ENCODE measurements around the gene WDR93.

The WDR93 gene

DNA sequence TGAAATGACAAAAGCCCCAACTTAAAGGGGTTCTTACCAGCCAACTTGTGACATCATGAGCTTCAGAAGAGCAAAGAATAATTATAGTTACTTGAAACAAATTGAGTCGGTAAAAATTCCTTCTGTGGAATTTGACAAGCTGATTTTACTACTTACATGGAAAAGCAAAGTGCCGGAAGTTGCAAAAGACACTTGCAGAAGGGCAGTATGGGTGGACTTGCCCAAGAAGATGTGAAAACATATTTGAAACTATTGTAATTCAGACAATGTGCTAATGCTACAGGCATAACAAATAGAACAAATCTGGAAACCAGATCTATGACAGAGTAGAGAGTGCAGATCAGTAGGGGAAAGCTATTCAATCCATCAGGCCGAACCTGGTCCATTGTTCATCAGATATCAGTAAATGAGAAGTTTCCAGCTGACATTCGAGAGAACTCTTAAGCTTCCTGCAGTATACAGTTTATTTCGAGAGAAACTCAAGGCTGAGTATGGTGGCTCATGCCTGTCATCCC is 32.9 kb upstream of the WDR93 start:
- no peaks in the 10 kb centered on the region for H3K9me3 ChIP-seq (replicated peaks; ENCODE audit: insufficient read depth, low read length)

DNA sequence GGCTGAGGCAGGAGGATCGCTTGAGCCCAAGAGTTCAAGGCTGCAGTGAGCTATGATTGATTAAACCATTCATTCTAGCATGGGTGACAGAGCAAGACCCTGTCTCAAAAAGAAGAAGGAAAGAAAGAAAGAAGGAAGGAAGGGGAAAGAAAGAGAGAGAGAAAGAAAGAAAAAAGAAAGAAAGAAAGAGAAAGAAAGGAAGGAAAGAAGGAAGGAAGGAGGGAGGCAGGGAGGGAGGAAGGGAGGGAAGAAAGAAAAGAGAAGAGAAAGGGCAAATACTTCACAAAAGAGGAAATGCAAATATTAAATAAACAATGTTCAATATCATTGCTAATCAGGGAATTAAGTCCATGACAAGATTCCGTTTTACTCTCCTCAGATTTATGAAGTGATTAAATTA is 31.3 kb upstream of the WDR93 start:
- Histone ChIP-seq H3F3A (ENCODE audit: insufficient read depth, low read length) (peaks cover 11% of the 10 kb centered on the region), H3K4me1 (ENCODE audit: low read length) (peaks cover 13% of the 10 kb centered on the region), H2AFZ (ENCODE audit: low read length) (no peak overlapping the region), H3K27me3 (replicated peaks; ENCODE audit: insufficient read depth, low read length) (no peaks in the 10 kb centered on the region), H3K79me2 (ENCODE audit: low read length) (no peaks in the 10 kb centered on the region), H3K9me2 (replicated peaks; ENCODE audit: insufficient read depth, low read length) (no peaks in the 10 kb centered on the region), H3K9ac (ENCODE audit: low read length) (no peak overlapping the region), H3K36me3 (replicated peaks; ENCODE audit: insufficient read depth, low read length) (no peaks in the 10 kb centered on the region), H3K4me2 (ENCODE audit: low read depth, low read length) (no peak overlapping the region), H3K27ac (ENCODE audit: low read length) (no peak overlapping the region), H4K20me1 (ENCODE audit: insufficient read depth, low read length) (no peaks in the 10 kb centered on the region), H3K4me3 (ENCODE audit: low read length) (no peak overlapping the region), H3K9me3 (replicated peaks; ENCODE audit: insufficient read depth, low read length) (no peaks in the 10 kb centered on the region)
- TF ChIP-seq, protein P1, sequence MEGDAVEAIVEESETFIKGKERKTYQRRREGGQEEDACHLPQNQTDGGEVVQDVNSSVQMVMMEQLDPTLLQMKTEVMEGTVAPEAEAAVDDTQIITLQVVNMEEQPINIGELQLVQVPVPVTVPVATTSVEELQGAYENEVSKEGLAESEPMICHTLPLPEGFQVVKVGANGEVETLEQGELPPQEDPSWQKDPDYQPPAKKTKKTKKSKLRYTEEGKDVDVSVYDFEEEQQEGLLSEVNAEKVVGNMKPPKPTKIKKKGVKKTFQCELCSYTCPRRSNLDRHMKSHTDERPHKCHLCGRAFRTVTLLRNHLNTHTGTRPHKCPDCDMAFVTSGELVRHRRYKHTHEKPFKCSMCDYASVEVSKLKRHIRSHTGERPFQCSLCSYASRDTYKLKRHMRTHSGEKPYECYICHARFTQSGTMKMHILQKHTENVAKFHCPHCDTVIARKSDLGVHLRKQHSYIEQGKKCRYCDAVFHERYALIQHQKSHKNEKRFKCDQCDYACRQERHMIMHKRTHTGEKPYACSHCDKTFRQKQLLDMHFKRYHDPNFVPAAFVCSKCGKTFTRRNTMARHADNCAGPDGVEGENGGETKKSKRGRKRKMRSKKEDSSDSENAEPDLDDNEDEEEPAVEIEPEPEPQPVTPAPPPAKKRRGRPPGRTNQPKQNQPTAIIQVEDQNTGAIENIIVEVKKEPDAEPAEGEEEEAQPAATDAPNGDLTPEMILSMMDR (IDR thresholded peaks at IDR 0.05; ENCODE audit: low read length): no peak
- TF ChIP-seq EZH2phosphoT487 (IDR thresholded peaks at IDR 0.05; ENCODE audit: low read length) (no peak), EZH2 (optimal IDR thresholded peaks at IDR 0.05; ENCODE audit: low read depth, low read length) (no peak)
- no peak for DNase-seq

More for the DNA sequence above, 32.9 kb upstream of the WDR93 start:
- H3K4me2 ChIP-seq (ENCODE audit: low read depth, low read length): no peak overlapping the region
- DNase-seq: no peak
- H3K4me1 ChIP-seq (ENCODE audit: low read length): peaks cover 13% of the 10 kb centered on the region
- H3K4me3 ChIP-seq (ENCODE audit: low read length): no peak overlapping the region
- no peak overlapping the region for H3K27ac ChIP-seq (ENCODE audit: low read length)
- H3K36me3 ChIP-seq (replicated peaks; ENCODE audit: insufficient read depth, low read length): no peaks in the 10 kb centered on the region
- no peaks in the 10 kb centered on the region for H3K79me2 ChIP-seq (ENCODE audit: low read length)
- no peak overlapping the region for H2AFZ ChIP-seq (ENCODE audit: low read length)
- no peak overlapping the region for H3K9ac ChIP-seq (ENCODE audit: low read length)
- no peaks in the 10 kb centered on the region for H3K9me2 ChIP-seq (replicated peaks; ENCODE audit: insufficient read depth, low read length)
- peaks cover 11% of the 10 kb centered on the region for H3F3A ChIP-seq (ENCODE audit: insufficient read depth, low read length)
- H3K27me3 ChIP-seq (replicated peaks; ENCODE audit: insufficient read depth, low read length): no peaks in the 10 kb centered on the region
- H4K20me1 ChIP-seq (ENCODE audit: insufficient read depth, low read length): no peaks in the 10 kb centered on the region
- TF ChIP-seq EZH2 (optimal IDR thresholded peaks at IDR 0.05; ENCODE audit: low read depth, low read length): no peak
- TF ChIP-seq, protein P1 (IDR thresholded peaks at IDR 0.05; ENCODE audit: low read length): no peak
- no peak for TF ChIP-seq EZH2phosphoT487 (IDR thresholded peaks at IDR 0.05; ENCODE audit: low read length)

DNA sequence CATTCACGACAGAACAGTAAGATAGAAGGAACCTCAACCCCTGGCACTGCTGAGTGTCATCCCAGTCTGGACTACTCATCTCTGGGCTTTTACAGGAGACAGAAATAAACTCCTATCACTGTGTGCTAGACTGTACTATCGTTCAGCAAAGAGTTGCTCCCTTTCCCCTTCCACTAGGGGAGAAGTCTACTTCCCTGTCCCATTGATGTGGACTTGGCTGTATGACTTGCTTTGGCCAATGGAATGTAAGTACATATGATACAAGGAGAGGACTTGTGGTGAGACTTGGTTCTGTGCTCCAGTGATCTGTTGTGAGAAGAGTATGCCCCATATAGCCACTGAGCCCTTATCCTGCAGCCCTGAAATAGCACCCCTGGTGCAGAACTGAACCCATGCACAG is 30.1 kb upstream of the WDR93 start:
- Histone ChIP-seq H3K9ac (ENCODE audit: low read length) (no peak overlapping the region), H3K4me1 (ENCODE audit: low read length) (peaks cover 12% of the 10 kb centered on the region), H3K27ac (ENCODE audit: low read length) (no peak overlapping the region), H3K4me2 (ENCODE audit: low read depth, low read length) (no peak overlapping the region), H3F3A (ENCODE audit: insufficient read depth, low read length) (peaks cover 10% of the 10 kb centered on the region), H3K79me2 (ENCODE audit: low read length) (no peaks in the 10 kb centered on the region), H3K36me3 (replicated peaks; ENCODE audit: insufficient read depth, low read length) (no peaks in the 10 kb centered on the region), H3K9me3 (replicated peaks; ENCODE audit: insufficient read depth, low read length) (no peaks in the 10 kb centered on the region), H3K9me2 (replicated peaks; ENCODE audit: insufficient read depth, low read length) (no peaks in the 10 kb centered on the region), H3K4me3 (ENCODE audit: low read length) (no peak overlapping the region), H4K20me1 (ENCODE audit: insufficient read depth, low read length) (no peaks in the 10 kb centered on the region), H2AFZ (ENCODE audit: low read length) (no peak overlapping the region), H3K27me3 (replicated peaks; ENCODE audit: insufficient read depth, low read length) (peaks cover 5% of the 10 kb centered on the region; the same call in 1 of the 2 replicates)
- no peak for TF ChIP-seq EZH2 (optimal IDR thresholded peaks at IDR 0.05; ENCODE audit: low read depth, low read length)
- TF ChIP-seq EZH2phosphoT487 (IDR thresholded peaks at IDR 0.05; ENCODE audit: low read length): no peak
- DNase-seq: no peak

DNA sequence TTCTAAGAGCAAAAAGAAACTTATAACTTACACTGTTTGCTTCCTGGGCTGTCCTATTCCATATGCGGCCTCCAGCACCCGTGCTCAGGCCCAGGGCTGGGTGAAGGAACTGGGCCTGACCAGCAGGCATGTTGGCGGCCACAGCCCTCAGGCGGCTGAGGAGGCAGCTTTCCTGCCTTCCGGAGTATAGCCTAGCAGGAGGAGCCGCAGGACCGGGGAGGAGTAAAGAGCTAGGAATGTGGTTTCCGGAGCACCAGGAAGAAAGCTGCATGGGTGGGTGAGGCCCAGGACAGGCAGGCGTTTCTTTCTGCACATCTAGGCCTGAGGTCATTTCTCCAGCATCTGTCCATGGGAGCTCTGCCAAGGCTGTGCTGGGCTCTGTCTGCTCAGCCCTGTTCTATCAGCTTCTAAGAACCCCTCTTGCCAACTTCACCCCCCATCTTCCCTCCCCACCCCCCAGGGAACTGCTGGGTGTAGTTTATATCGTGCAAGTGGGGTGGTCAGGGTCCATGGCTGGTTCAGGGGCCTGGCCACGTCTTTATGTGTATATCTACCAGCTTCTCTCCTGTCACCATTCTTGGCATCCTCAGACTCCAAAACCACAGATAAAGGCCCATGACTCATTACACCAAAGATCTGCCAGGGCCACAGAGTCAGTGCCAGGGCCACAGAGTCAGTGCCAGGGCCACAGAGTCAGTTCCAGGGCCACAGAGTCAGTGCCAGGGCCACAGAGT is 27.6 kb upstream of the WDR93 start:
- Histone ChIP-seq H4K20me1 (ENCODE audit: insufficient read depth, low read length) (no peaks in the 10 kb centered on the region), H3K9ac (ENCODE audit: low read length) (no peak overlapping the region), H3K36me3 (replicated peaks; ENCODE audit: insufficient read depth, low read length) (no peaks in the 10 kb centered on the region), H3K27me3 (replicated peaks; ENCODE audit: insufficient read depth, low read length) (peaks cover 5% of the 10 kb centered on the region; the same call in 1 of the 2 replicates), H3K4me1 (ENCODE audit: low read length) (no peaks in the 10 kb centered on the region), H3K79me2 (ENCODE audit: low read length) (no peaks in the 10 kb centered on the region), H3F3A (ENCODE audit: insufficient read depth, low read length) (no peaks in the 10 kb centered on the region), H3K4me3 (ENCODE audit: low read length) (no peak overlapping the region), H3K9me2 (replicated peaks; ENCODE audit: insufficient read depth, low read length) (no peaks in the 10 kb centered on the region), H3K4me2 (ENCODE audit: low read depth, low read length) (no peak overlapping the region), H3K9me3 (replicated peaks; ENCODE audit: insufficient read depth, low read length) (no peaks in the 10 kb centered on the region), H2AFZ (ENCODE audit: low read length) (no peak overlapping the region), H3K27ac (ENCODE audit: low read length) (no peak overlapping the region)
- TF ChIP-seq EZH2 (optimal IDR thresholded peaks at IDR 0.05; ENCODE audit: low read depth, low read length) (no peak), EZH2phosphoT487 (IDR thresholded peaks at IDR 0.05; ENCODE audit: low read length) (no peak)
- TF ChIP-seq, protein P1 (IDR thresholded peaks at IDR 0.05; ENCODE audit: low read length): no peak
- DNase-seq: no peak

Data from MM.1S (cell line).